GM12864 (cell line): Measurements from ENCODE around the gene GTF3C5.
"Not testable (repeated sequence)": the region's sequence is repeated elsewhere in the genome, so short reads cannot be mapped to it uniquely, and the experiment has no call there.

Experiments
- DNase-seq: peaks from one replicate; pipeline ENCODE4 v3.0.0-alpha.2; 2011; ENCODE audit warnings: low read depth
- H3K4me3 ChIP-seq: 2 replicates; pipeline ENCODE4 v1.5.1; 2011; ENCODE audit warnings: mild to moderate bottlenecking, low read depth, low read length, control low read depth
- TF ChIP-seq, protein P1 (sequence below): IDR thresholded peaks from 2 replicates; pipeline ENCODE4 v1.5.1; 2011; ENCODE audit warnings: low read depth, mild to moderate bottlenecking, moderate library complexity, low read length, control low read depth, inconsistent platforms; ENCODE audit errors: missing control alignments

GTF3C5 gene

GRCh38 chr9:133058550-133059320 lies 27.9 kb downstream of the GTF3C5 start:
- peak; percentile 19 for DNase-seq
- TF ChIP-seq, protein P1, sequence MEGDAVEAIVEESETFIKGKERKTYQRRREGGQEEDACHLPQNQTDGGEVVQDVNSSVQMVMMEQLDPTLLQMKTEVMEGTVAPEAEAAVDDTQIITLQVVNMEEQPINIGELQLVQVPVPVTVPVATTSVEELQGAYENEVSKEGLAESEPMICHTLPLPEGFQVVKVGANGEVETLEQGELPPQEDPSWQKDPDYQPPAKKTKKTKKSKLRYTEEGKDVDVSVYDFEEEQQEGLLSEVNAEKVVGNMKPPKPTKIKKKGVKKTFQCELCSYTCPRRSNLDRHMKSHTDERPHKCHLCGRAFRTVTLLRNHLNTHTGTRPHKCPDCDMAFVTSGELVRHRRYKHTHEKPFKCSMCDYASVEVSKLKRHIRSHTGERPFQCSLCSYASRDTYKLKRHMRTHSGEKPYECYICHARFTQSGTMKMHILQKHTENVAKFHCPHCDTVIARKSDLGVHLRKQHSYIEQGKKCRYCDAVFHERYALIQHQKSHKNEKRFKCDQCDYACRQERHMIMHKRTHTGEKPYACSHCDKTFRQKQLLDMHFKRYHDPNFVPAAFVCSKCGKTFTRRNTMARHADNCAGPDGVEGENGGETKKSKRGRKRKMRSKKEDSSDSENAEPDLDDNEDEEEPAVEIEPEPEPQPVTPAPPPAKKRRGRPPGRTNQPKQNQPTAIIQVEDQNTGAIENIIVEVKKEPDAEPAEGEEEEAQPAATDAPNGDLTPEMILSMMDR = no peak
- H3K4me3 ChIP-seq = no peak overlapping the region

- H3K4me3 ChIP-seq = no peak overlapping the region
- DNase-seq = no peak
- TF ChIP-seq, protein P1 = no peak
Observed at GRCh38 chr9:133059623-133060022, 28.8 kb downstream of the GTF3C5 start.

DNA sequence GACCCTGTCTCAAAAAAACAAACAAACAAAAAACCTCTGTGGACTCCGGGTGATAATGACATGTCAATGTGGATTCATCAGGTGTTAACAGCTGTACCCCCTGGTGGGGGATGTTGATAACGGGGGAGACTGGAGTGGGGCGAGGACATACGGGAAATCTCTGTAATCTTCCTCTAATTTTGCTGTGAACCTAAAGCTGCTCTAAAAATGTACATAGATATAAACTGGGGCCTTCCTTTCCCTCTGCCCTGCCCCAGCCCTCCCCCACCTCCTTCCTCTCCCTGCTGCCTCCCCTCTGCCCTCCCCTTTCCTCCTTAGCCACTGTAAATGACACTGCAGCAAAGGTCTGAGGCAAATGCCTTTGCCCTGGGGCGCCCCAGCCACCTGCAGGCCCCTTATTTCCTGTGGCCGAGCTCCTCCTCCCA lies 29.6 kb downstream of the GTF3C5 start:
- DNase-seq = no peak
- no peak overlapping the region for H3K4me3 ChIP-seq

DNA sequence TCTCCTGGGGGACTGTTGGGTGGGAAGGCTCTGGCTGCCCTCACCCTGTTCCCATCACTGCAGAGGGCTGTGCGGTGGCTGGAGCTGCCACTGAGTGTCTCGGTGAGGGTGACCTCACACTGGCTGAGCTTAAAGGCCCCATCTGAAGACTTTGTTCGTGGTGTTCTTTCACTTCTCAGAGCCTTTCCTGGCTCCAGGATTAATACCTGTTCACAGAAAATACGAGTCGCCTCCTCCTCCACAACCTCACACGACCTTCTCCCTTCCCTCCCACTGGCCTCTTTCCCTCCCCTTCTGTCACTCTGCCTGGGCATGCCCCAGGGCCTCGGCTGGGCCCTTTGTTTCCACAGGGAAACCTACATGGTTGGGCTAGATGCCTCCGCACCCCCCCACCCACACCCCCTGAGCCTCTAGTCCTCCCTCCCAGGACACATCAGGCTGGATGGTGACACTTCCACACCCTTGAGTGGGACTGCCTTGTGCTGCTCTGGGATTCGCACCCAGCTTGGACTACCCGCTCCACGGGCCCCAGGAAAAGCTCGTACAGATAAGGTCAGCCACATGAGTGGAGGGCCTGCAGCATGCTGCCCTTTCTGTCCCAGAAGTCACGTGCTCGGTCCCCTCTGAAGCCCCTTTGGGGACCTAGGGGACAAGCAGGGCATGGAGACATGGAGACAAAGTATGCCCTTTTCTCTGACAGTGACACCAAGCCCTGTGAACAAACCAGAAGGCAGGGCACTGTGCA lies 30.4 kb downstream of the GTF3C5 start:
- not testable (repeated sequence) for DNase-seq, H3K4me3 ChIP-seq

More for the DNA sequence above, 29.6 kb downstream of the GTF3C5 start:
- TF ChIP-seq, protein P1 = peak; percentile 15

DNA sequence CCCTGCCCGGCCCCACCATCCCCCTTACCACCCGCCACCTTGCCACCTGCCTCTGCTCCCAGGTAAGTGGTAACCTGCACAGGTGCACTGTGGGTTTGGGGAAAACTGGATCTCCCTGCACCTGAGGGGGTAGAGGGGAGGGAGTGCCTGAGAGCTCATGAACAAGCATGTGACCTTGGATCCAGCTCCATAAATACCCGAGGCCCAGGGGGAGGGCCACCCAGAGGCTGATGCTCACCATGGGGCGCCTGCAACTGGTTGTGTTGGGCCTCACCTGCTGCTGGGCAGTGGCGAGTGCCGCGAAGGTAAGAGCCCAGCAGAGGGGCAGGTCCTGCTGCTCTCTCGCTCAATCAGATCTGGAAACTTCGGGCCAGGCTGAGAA lies 31.0 kb downstream of the GTF3C5 start, which contains the start of gene CEL:
TSS of gene CEL (plus strand) at position 218 of the 382 bp plus-strand sequence. CDS start at position 240, 22 bp downstream.
- H3K4me3 ChIP-seq, DNase-seq: not testable (repeated sequence)

GRCh38 chr9:133062569-133062968 lies 31.8 kb downstream of the GTF3C5 start:
- not testable (repeated sequence) for H3K4me3 ChIP-seq, DNase-seq

GRCh38 chr9:133063159-133063499 lies 32.3 kb downstream of the GTF3C5 start:
- no peak overlapping the region for H3K4me3 ChIP-seq
- no peak for DNase-seq
- TF ChIP-seq, protein P1 = no peak

- TF ChIP-seq, protein P1 = no peak
- H3K4me3 ChIP-seq = no peak overlapping the region
- DNase-seq = no peak
Observed at GRCh38 chr9:133063500-133064231, 32.9 kb downstream of the GTF3C5 start.
